Activated CD8-positive, alpha-beta memory T cell treated with anti-CD3 and anti-CD28 coated beads, Interleukin-2, amount 10 ng/mL, durations not matched to agents 7 days and 5 days (primary cell): Measurements from ENCODE around the gene FXYD7. TPM values are rescaled to one million over a fixed set of nuclear protein-coding genes. Genes with fewer than 3 reads are reported as not detected.

Experiments
- ATAC-seq: fragments of 150-1000 bp; cut with Tn5 transposase; one replicate; pipeline ENCODE4 v1.10.0; 2021; ENCODE audit warnings: moderate library complexity
- CTCF ChIA-PET: fragments of 350-600 bp; sonication (Branson Sonifier 250); formaldehyde crosslinking; loops from one replicate; lab custom pipeline; 2021; ENCODE audit warnings: antibody characterized with exemption; lab: Charles Lee
- DNase-seq: peaks from one replicate; pipeline ENCODE4 v3.0.0-alpha.2; 2020
- H3K27ac Mint-ChIP-seq: one replicate; pipeline ENCODE4 v1.8.0; 2021; ENCODE audit warnings: mild to moderate bottlenecking, mixed read lengths
- H3K27me3 Mint-ChIP-seq: one replicate; pipeline ENCODE4 v1.8.0; 2021; ENCODE audit warnings: mixed read lengths
- H3K36me3 Mint-ChIP-seq: one replicate; pipeline ENCODE4 v1.8.0; 2021; ENCODE audit warnings: mild to moderate bottlenecking, mixed read lengths
- H3K4me1 Mint-ChIP-seq: one replicate; pipeline ENCODE4 v1.8.0; 2021; ENCODE audit warnings: mixed read lengths
- H3K4me3 Mint-ChIP-seq: one replicate; pipeline ENCODE4 v1.8.0; 2021; ENCODE audit warnings: mild to moderate bottlenecking, moderate library complexity, mixed read lengths
- H3K9me3 Mint-ChIP-seq: one replicate; pipeline ENCODE4 v1.8.0; 2022; ENCODE audit warnings: low read depth, mixed read lengths
- total RNA-seq, 2 experiments: library from RNA; stranded (reverse); gene quantifications; one replicate each; pipeline ENCODE4 v1.2.3, GENCODE V29; 2021

FXYD7 gene
- total RNA-seq, 2 experiments from 2014 or later = 1.1 to 1.9 TPM

DNA sequence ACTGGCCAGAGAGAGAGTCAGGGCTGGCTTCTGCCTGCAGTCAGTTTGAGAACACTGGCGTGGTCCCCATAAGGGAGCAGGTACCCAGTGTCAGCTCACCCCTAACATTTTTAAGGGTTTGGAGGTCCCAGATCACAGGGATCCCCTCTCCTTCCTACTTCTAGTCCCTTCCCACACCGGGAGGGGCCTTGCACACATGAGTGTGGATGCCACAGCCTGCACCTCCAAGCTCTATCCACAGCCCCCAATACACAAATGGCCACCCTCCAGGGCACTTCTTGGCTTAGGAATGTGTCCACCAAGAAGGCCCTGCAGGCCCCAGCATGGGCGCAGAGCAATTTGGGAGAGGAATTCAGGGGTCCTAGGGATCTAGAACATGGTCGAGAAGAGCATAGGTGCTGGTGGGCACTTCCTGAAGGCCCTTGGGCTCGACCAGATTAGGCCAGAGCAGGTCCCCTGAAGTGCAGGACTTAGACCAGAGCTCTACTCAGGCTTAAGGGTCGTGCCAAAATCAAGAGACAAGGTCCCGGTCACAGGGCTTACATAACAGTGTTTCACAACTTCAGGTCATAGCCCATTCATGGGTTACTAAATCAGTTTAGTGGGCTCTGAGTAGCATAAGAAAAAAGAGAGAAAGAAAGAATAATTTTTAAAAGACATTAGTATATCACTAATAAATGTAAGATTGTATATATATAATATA is 27.5 kb downstream of the FXYD7 start:
- DNase-seq (no peak), ATAC-seq (no peak)
- no peaks in the 10 kb centered on the region for H3K27me3 Mint-ChIP-seq
- H3K4me3 Mint-ChIP-seq = no peak overlapping the region
- peaks cover 28% of the 10 kb centered on the region for H3K4me1 Mint-ChIP-seq
- peaks cover 60% of the 10 kb centered on the region for H3K36me3 Mint-ChIP-seq
- H3K9me3 Mint-ChIP-seq = peaks cover 8% of the 10 kb centered on the region
- CTCF ChIA-PET = interaction anchor here (1.5 kb wide), 1 partner anchor 16 kb away, joined by 4 read pairs; the partner anchor contains the start of gene FXYD5
- no peak overlapping the region for H3K27ac Mint-ChIP-seq

DNA sequence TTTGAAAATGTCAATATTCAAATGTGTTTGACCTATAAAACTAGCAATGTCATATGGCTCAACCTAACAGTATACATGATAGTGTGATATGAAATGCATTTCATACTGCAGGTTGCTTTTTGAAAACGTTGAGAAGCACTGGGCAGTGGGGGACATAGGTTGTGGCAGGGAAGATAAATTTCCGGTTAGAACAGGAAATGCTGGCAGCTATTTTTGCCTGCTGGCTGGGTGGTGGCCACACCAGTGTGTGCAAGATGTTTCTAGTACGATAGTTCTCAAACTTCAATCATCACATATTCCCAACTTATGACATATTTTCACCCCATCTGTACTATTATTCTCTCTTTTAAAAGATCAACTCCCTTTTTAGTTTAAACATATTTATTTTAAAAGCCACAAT is 28.7 kb downstream of the FXYD7 start:
- Mint-ChIP-seq H3K27ac (peak overlapping the region; percentile 63), H3K4me3 (no peak overlapping the region), H3K36me3 (peaks cover 48% of the 10 kb centered on the region), H3K9me3 (no peaks in the 10 kb centered on the region), H3K27me3 (no peaks in the 10 kb centered on the region), H3K4me1 (peaks cover 20% of the 10 kb centered on the region)
- CTCF ChIA-PET = interaction anchor here (0.7 to 2.2 kb wide), 5 partner anchors 17 to 40 kb away, joined by 3 to 9 read pairs (median 4); no protein-coding TSS in a partner anchor
- DNase-seq (no peak), ATAC-seq (peak; percentile 55)

DNA sequence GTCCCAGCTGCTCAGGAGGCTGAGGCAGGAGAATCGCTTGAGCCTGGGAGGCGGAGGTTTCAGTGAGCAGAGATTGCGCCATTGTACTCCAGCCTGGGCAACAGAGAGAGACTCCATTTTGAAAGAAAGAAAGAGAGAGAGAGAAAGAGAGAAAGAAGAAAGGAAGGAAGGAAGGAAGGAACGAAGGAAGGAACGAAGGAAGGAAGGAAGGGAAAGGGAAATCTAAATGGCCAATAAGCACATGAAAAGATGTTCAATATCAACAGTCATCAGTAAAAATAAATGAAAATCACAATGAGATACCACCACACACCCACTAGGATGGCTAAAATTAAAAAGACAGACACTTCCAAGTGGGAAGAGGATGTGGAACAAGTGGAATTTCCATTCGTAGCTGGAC is 31.2 kb downstream of the FXYD7 start:
- ATAC-seq (no peak), DNase-seq (no peak)
- CTCF ChIA-PET = interaction anchor here (1.0 to 1.3 kb wide), 2 partner anchors 15 to 26 kb away, joined by 3 read pairs; no protein-coding TSS in a partner anchor
- peaks cover 3% of the 10 kb centered on the region for H3K9me3 Mint-ChIP-seq
- peak overlapping the region; percentile 51 for H3K27ac Mint-ChIP-seq
- peaks cover 10% of the 10 kb centered on the region for H3K4me1 Mint-ChIP-seq
- H3K27me3 Mint-ChIP-seq = no peaks in the 10 kb centered on the region
- H3K36me3 Mint-ChIP-seq = peaks cover 32% of the 10 kb centered on the region
- H3K4me3 Mint-ChIP-seq = no peak overlapping the region

DNA sequence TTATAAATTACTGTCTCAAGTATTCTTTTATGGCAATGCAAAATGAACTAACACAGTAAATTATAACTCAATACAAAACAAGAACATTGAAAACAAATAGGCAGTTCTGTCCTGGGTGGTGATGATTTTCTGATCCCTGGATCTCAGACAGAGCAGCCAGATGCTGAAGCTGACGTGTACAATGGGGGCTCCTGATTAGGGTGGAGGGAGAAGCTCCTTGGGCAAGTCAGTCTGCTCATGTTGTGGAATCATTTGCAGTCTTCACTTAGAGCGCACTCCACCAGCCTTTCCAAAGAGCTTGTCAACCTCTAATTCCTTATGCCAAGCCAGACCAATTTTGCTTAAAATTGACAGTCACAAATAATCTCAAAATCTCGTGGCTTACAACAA is 33.1 kb downstream of the FXYD7 start:
- H3K27ac Mint-ChIP-seq = no peak overlapping the region
- no peak for ATAC-seq
- CTCF ChIA-PET = interaction anchor here (1.7 kb wide), 1 partner anchor 23 kb away, joined by 4 read pairs; no protein-coding TSS in a partner anchor
- no peak overlapping the region for H3K4me3 Mint-ChIP-seq
- H3K9me3 Mint-ChIP-seq = peaks cover 3% of the 10 kb centered on the region
- peaks cover 14% of the 10 kb centered on the region for H3K4me1 Mint-ChIP-seq
- H3K36me3 Mint-ChIP-seq = peaks cover 19% of the 10 kb centered on the region
- no peaks in the 10 kb centered on the region for H3K27me3 Mint-ChIP-seq
- no peak for DNase-seq

DNA sequence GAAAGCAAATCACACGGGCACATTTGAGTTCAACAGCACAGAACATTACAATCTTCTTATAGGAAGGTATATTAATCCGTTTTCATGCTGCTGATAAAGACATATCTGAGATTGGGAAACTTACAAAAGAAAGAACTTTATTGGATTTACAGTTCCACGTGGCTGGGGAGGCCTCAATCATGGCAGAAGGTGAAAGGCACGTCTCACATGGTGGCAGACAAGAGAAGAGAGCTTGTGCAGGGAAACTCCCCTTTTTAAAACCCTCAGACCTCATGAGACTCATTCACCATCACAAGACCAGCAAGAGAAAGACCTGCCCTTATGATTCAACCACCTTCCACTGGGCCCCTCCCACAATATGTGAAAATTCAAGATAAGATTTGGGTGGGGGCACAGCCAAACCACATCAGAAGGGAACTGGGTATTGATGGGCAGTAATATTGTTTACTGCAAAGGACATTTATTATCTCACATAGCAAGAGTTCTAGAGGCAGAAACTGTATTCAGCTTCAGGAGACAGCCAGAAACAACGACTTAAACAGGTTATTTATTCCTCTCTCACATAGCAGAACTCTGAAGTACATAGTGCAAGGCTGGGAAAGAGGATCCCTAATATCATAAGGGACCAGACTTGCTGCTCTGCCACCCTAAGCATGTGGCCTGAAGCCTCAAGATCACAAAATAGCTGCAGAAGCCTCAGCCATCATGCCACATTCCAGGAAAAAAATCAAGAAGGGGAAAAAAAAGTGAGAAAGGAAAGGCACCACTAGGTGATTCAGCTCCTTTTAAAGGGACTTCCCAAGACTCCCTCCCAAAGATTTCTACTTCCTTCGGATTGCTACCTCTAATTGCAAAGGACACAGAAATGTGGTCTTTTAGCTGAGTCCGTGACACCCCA is 34.6 kb downstream of the FXYD7 start:
- no peak for ATAC-seq
- Mint-ChIP-seq H3K4me3 (no peak overlapping the region), H3K27ac (no peak overlapping the region), H3K9me3 (peaks cover 3% of the 10 kb centered on the region), H3K27me3 (no peaks in the 10 kb centered on the region), H3K36me3 (peaks cover 8% of the 10 kb centered on the region), H3K4me1 (peaks cover 9% of the 10 kb centered on the region)
- CTCF ChIA-PET = interaction anchor here (1.1 to 1.4 kb wide), 3 partner anchors 11 to 42 kb away, joined by 3 read pairs; no protein-coding TSS in a partner anchor
- no peak for DNase-seq

DNA sequence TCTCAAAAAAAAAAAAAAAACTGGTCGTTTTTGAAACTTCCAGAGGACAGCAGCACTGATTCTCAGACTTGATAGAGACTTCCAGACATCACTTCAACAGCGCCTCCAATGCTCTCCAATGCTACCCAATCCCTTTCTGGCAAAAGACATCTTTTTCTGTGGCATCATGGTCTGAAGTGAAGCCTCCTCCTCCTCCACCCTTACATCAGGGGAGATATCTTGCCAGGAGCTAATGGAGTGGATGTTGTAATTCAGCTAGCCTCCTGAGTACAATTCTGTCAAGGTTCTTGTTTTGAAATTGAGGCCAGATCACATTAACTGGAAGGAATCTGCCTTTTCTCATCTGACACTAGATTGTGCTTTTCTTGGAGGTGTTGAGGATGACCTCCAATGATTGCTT is 35.6 kb downstream of the FXYD7 start:
- Mint-ChIP-seq H3K9me3 (peaks cover 5% of the 10 kb centered on the region), H3K27me3 (no peaks in the 10 kb centered on the region), H3K36me3 (peaks cover 5% of the 10 kb centered on the region), H3K4me3 (no peak overlapping the region), H3K4me1 (peaks cover 9% of the 10 kb centered on the region), H3K27ac (no peak overlapping the region)
- DNase-seq = no peak
- CTCF ChIA-PET = interaction anchor here (1.2 to 1.4 kb wide), 2 partner anchors 37 to 43 kb away, joined by 3 read pairs; no protein-coding TSS in a partner anchor
- ATAC-seq = no peak

DNA sequence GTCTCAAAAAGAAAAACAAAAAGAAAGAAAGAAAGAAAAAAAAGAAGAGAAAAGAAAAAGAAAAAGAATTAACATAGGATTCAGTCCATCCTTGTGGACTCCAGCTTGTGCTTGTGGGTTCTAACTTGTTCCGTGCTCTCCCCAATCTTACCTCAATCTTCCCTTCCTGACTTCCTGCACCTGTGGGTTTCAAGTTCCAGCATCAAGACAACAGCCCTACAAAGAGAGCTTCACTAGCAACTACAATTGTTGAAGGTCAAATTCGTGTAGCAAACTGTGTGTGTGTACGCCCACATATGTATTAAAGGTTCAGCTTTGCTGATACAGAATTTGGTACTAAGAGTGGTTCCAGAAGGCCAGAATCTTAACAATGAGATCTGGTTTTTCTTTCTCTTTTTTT is 36.8 kb downstream of the FXYD7 start:
- Mint-ChIP-seq H3K36me3 (peaks cover 4% of the 10 kb centered on the region), H3K4me1 (peaks cover 9% of the 10 kb centered on the region), H3K4me3 (no peak overlapping the region), H3K27ac (no peak overlapping the region), H3K9me3 (peaks cover 5% of the 10 kb centered on the region), H3K27me3 (no peaks in the 10 kb centered on the region)
- ATAC-seq = no peak
- no peak for DNase-seq
- CTCF ChIA-PET = interaction anchor here (0.6 to 1.0 kb wide), 4 partner anchors 28 to 284 kb away, joined by 3 read pairs; no protein-coding TSS in a partner anchor

DNA sequence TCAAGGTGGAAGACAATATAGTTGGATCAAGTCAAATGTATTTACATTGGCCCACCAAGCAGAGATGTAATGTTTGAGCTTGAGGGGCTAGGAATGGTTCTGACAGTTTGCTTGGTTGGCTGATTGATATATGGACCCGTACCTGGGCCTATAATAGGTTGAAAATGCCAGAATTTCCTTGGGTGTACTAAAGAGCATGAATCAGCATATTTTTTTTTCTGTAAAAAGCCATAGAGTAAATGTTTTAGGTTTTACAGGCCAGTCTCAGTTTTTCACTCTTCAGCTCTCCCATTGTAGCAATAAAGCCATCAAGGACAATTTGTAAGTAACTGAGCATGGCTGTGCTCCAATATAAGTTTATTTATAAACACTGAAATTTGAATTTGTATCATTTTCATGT is 38.3 kb downstream of the FXYD7 start:
- DNase-seq (no peak), ATAC-seq (no peak)
- no peak overlapping the region for H3K27ac Mint-ChIP-seq
- H3K27me3 Mint-ChIP-seq = no peaks in the 10 kb centered on the region
- H3K4me1 Mint-ChIP-seq = peaks cover 9% of the 10 kb centered on the region
- peaks cover 4% of the 10 kb centered on the region for H3K36me3 Mint-ChIP-seq
- peaks cover 5% of the 10 kb centered on the region for H3K9me3 Mint-ChIP-seq
- H3K4me3 Mint-ChIP-seq = no peak overlapping the region
- CTCF ChIA-PET = interaction anchor here (0.8 to 1.6 kb wide), 4 partner anchors 28 to 153 kb away, joined by 3 to 5 read pairs (median 4); partner anchors contain the start of gene FXYD5

DNA sequence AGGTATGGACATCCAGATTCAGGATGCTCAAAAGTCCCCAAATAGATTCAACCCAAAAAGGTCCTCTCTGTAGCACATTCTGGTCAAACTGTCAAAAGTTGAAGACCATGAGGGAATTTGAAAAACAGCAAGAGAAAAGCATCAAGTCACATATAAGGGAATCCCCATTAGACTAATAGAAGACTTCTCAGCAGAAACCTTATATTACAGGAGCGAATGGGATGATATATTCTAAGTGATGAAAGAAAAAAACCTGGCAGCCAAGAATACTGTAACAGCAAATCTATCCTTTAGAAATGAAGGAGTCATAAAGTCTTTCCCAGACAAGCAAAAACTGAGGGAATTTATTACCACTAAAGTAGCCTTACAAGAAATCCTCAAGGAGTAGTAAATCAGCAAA is 41.2 kb downstream of the FXYD7 start:
- Mint-ChIP-seq H3K27me3 (peaks cover 2% of the 10 kb centered on the region), H3K4me3 (no peak overlapping the region), H3K27ac (no peak overlapping the region), H3K4me1 (peaks cover 6% of the 10 kb centered on the region), H3K36me3 (peaks cover 2% of the 10 kb centered on the region), H3K9me3 (peaks cover 2% of the 10 kb centered on the region)
- ATAC-seq = no peak
- no peak for DNase-seq
- CTCF ChIA-PET = interaction anchor here (2.3 kb wide), 1 partner anchor 27 kb away, joined by 6 read pairs; no protein-coding TSS in a partner anchor

DNA sequence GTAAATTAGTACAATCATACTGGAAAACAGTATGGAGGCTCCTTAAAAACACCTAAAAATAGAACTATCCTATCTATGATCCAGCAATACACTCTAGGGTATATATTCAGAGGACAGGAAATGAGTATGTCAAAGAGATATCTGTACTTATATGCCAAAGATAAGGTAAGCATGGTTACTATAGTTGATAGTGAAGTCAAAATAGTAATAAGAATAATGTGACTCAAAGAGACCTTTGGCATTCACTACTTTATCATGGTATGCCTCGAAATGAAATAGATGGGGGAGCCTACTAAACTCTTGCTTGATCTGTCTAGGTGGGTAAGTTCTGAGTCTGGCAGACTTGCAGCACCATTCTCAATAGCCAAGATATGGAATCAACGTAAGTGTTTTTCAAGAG is 41.8 kb downstream of the FXYD7 start:
- DNase-seq = no peak
- Mint-ChIP-seq H3K27me3 (peaks cover 5% of the 10 kb centered on the region), H3K36me3 (peaks cover 2% of the 10 kb centered on the region), H3K4me3 (no peak overlapping the region), H3K4me1 (peaks cover 1% of the 10 kb centered on the region), H3K9me3 (peaks cover 2% of the 10 kb centered on the region), H3K27ac (no peak overlapping the region)
- CTCF ChIA-PET = no interaction called here
- ATAC-seq = no peak

DNA sequence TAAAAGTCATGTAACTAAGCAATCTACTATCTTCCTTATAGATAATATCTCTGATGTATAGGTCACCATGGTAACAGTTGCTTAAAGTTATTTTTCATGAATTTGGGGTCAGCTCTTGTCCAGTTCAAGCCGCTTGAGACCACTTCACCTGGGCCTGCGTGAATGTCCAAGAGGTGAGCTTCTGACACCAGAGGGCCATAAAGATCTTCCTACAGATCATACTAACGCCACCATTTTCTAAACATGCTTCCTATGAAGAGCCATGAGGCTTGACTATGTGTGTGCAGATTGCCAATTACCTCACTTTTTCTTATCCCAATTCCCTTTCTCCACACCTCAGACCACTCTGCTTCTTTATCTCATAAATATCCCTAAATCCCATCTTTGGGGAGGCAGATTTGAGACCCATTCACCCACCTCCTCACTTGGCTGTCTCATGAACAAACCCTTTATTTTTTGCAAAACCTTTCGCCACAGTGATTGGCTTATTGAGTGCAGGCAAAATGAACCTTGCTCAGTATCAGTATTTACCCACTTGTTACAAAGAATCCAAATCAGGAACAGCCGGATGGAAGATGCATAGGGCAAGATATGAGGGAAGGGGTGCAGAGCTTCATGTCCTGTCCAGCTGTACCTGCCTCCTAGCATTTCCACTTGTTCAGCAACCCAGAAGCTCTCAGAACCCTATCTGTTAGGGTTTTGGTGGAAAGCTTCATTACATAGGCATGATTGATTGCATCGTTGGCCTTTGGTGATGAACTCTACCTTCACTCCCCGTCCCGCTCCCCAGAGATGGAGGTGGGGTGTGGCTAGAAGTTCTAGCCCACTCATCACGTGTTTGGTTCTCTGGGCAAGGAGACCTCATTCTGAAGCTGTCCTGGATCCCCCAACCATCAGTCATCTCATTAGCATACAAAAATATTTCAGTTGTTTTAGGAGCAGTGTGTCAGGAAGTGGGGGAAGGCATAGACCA is 51.2 kb downstream of the FXYD7 start:
- ATAC-seq = no peak
- DNase-seq = peak; percentile 16
- Mint-ChIP-seq H3K9me3 (no peaks in the 10 kb centered on the region), H3K36me3 (peaks cover 3% of the 10 kb centered on the region), H3K4me1 (no peaks in the 10 kb centered on the region), H3K4me3 (no peak overlapping the region), H3K27me3 (peaks cover 11% of the 10 kb centered on the region), H3K27ac (no peak overlapping the region)
- CTCF ChIA-PET = interaction anchor here (0.6 to 1.8 kb wide), 4 partner anchors 17 to 80 kb away, joined by 3 to 5 read pairs (median 4); no protein-coding TSS in a partner anchor

DNA sequence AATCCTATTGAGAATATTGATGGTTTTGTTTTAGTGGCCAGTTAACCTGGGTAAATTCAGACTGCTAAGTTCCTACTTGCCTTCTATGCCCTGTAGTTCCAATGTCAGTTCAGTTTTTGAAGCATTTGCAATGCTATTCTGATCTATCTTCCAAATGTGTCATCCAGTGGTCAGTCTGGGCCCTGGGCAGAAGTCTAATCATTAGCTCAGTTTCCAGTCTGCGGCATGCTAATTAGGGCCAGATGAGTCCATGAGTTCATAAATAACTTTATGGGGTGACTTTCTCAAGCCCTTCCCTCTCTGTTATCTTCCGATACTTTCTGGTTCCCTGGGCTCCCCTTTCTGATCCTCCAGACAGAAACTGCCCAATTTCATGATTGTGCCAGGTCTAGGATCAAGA is 52.8 kb downstream of the FXYD7 start:
- peaks cover 2% of the 10 kb centered on the region for H3K4me1 Mint-ChIP-seq
- no peak overlapping the region for H3K4me3 Mint-ChIP-seq
- CTCF ChIA-PET = no interaction called here
- H3K9me3 Mint-ChIP-seq = no peaks in the 10 kb centered on the region
- H3K27ac Mint-ChIP-seq = no peak overlapping the region
- peaks cover 3% of the 10 kb centered on the region for H3K36me3 Mint-ChIP-seq
- DNase-seq = peak; percentile 4
- ATAC-seq = no peak
- peaks cover 4% of the 10 kb centered on the region for H3K27me3 Mint-ChIP-seq
